ENCODE data around the gene NIPAL3.

The NIPAL3 gene

GRCh38 chr1:24450316-24450715 is 34.7 kb downstream of the NIPAL3 start:
- DNase-seq (ENCODE audit: low read depth in 1 of 2, low spot score in 1 of 2): no peak
- no peak overlapping the region for H3K27ac ChIP-seq (replicated peaks)
- H3K4me3 ChIP-seq (replicated peaks; ENCODE audit: insufficient read depth, low read length): no peak overlapping the region
- no peaks in the 10 kb centered on the region for H3K27me3 ChIP-seq (ENCODE audit: insufficient read depth, poor library complexity, severe bottlenecking)
- no peak for TF ChIP-seq SPI1 (IDR thresholded peaks at IDR 0.05; ENCODE audit: borderline replicate concordance, low read depth)
- no peak for TF ChIP-seq CTCF (IDR thresholded peaks at IDR 0.05; ENCODE audit: insufficient read depth, low read length)
- no peak for TF ChIP-seq GABPA (IDR thresholded peaks at IDR 0.05; ENCODE audit: low read depth)
- no peak for TF ChIP-seq POLR2AphosphoS5 (IDR thresholded peaks at IDR 0.05; ENCODE audit: low read depth)
- TF ChIP-seq REST (IDR thresholded peaks at IDR 0.05; ENCODE audit: insufficient replicate concordance, low read depth): no peak

- H3K4me3 ChIP-seq (replicated peaks; ENCODE audit: insufficient read depth, low read length): no peak overlapping the region
- DNase-seq (ENCODE audit: low read depth in 1 of 2, low spot score in 1 of 2): no peak
- no peak for TF ChIP-seq POLR2AphosphoS5 (IDR thresholded peaks at IDR 0.05; ENCODE audit: low read depth)
- TF ChIP-seq GABPA (IDR thresholded peaks at IDR 0.05; ENCODE audit: low read depth): no peak
- no peak for TF ChIP-seq REST (IDR thresholded peaks at IDR 0.05; ENCODE audit: insufficient replicate concordance, low read depth)
- TF ChIP-seq CTCF (IDR thresholded peaks at IDR 0.05; ENCODE audit: insufficient read depth, low read length): no peak
- TF ChIP-seq SPI1 (IDR thresholded peaks at IDR 0.05; ENCODE audit: borderline replicate concordance, low read depth): no peak
- no peak overlapping the region for H3K27ac ChIP-seq (replicated peaks)
- H3K27me3 ChIP-seq (ENCODE audit: insufficient read depth, poor library complexity, severe bottlenecking): no peaks in the 10 kb centered on the region
These were observed 35.3 kb downstream of the NIPAL3 start for GRCh38 chr1:24450857-24451397.

DNA sequence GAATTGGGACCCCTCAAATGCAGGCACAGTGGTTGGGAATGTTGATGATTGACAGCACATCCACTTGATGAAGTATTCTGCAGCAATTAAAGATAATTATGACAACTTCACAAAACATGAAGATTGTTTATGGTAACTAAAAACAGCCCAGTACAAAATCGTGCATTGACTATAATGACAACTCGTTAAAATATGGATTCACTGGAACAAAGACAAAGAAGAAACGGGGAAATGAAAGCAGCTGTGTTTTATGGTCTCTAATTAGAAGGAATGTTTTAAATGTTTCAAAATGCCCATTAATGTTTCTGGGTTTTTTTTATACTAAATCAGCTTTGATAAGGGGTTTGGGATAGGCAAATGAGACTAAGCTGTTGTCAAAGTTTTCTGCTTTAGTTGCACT is 36.1 kb downstream of the NIPAL3 start:
- H3K27me3 ChIP-seq (ENCODE audit: insufficient read depth, poor library complexity, severe bottlenecking): no peaks in the 10 kb centered on the region
- no peak for DNase-seq (ENCODE audit: low read depth in 1 of 2, low spot score in 1 of 2)
- H3K4me3 ChIP-seq (replicated peaks; ENCODE audit: insufficient read depth, low read length): no peak overlapping the region
- TF ChIP-seq SPI1 (IDR thresholded peaks at IDR 0.05; ENCODE audit: borderline replicate concordance, low read depth): no peak
- H3K27ac ChIP-seq (replicated peaks): no peak overlapping the region

DNA sequence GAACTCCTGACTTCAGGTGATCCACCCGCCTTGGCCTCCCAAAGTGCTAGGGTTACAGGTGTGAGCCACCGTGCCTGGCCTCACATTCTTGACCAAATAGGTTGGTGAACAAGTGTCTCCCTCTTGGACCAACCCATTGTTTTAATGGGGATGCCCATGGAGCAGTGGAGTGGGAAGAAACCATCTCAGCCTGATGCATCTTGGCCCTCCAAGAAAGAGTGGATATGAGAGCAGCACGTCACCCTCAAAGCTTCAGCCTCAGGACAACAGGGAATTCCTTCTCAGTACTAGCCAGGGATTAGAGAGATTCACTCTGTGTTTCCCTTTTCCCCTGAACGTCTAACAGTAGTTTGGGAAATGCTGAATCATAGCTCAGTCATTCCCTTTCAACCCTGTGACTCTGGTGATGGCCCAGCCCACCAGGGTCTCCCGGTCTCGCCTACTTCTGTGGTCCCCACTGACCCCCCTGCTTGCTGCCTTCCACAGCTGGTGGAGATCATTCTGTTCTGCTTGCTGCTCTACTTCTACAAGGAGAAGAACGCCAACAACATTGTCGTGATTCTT is 37.4 kb downstream of the NIPAL3 start:
- Histone ChIP-seq H3K4me3 (replicated peaks; ENCODE audit: insufficient read depth, low read length) (no peak overlapping the region), H3K27me3 (ENCODE audit: insufficient read depth, poor library complexity, severe bottlenecking) (no peaks in the 10 kb centered on the region), H3K27ac (replicated peaks) (no peak overlapping the region)
- TF ChIP-seq SPI1 (IDR thresholded peaks at IDR 0.05; ENCODE audit: borderline replicate concordance, low read depth): no peak
- TF ChIP-seq GABPA (IDR thresholded peaks at IDR 0.05; ENCODE audit: low read depth): no peak
- no peak for TF ChIP-seq REST (IDR thresholded peaks at IDR 0.05; ENCODE audit: insufficient replicate concordance, low read depth)
- no peak for TF ChIP-seq POLR2AphosphoS5 (IDR thresholded peaks at IDR 0.05; ENCODE audit: low read depth)
- TF ChIP-seq CTCF (IDR thresholded peaks at IDR 0.05; ENCODE audit: insufficient read depth, low read length): no peak
- no peak for DNase-seq (ENCODE audit: low read depth in 1 of 2, low spot score in 1 of 2)
